ENCODE results near the gene BTBD2. TPM values are rescaled to one million over a fixed set of nuclear protein-coding genes. Genes with fewer than 3 reads are reported as not detected.

Gene BTBD2
- total RNA-seq, 2 donors from 2014 or later = 42.3 to 44.8 TPM

- peak overlapping the region; percentile 89 to 100 (median 100) for H3K27ac ChIP-seq
- H3K4me3 ChIP-seq = no peak overlapping the region
- H3K9me3 ChIP-seq = no peaks in the 10 kb centered on the region
- DNase-seq (peak in 2 of 4 donors; percentile 16 to 39), ATAC-seq (no peak)
- WGBS, 2 donors = 64 to 82% methylated on average over 3 to 18 of the region's 18 CpGs
- intact Hi-C loops (cut with DNase I) = no loop called here
- peaks cover 96% of the 10 kb centered on the region for H3K4me1 ChIP-seq
- H3K27me3 ChIP-seq = no peaks in the 10 kb centered on the region
- peaks cover 8 to 11% of the 10 kb centered on the region in 2 donors for H3K36me3 ChIP-seq (replicated peaks in 1 of 2; ENCODE audit: insufficient read depth in 1 of 2, low read depth in 2 of 2)
- TF ChIP-seq CTCF (IDR thresholded peaks at IDR 0.05) (no peak), POLR2A (IDR thresholded peaks at IDR 0.05) (peak in 1 of 3 donors; percentile 41)
Measured at GRCh38 chr19:2044709-2045500, 29.4 kb upstream of the BTBD2 start.

GRCh38 chr19:2043961-2044708 is 28.6 kb upstream of the BTBD2 start:
- DNase-seq = peak in 2 of 4 donors; percentile 38 to 45
- H3K4me3 ChIP-seq = no peak overlapping the region
- ATAC-seq = no peak
- peaks cover 93% of the 10 kb centered on the region for H3K4me1 ChIP-seq
- peak overlapping the region; percentile 89 to 100 (median 100) for H3K27ac ChIP-seq
- H3K9me3 ChIP-seq = no peaks in the 10 kb centered on the region
- WGBS, 2 donors = 65 to 82% methylated on average over 4 to 10 of the region's 11 CpGs
- intact Hi-C loops (cut with DNase I) = no loop called here
- H3K27me3 ChIP-seq = no peaks in the 10 kb centered on the region
- peaks cover 8 to 17% of the 10 kb centered on the region in 2 donors for H3K36me3 ChIP-seq (replicated peaks in 1 of 2; ENCODE audit: insufficient read depth in 1 of 2, low read depth in 2 of 2)
- TF ChIP-seq CTCF (IDR thresholded peaks at IDR 0.05) (no peak), POLR2A (IDR thresholded peaks at IDR 0.05) (no peak)

- H3K27ac ChIP-seq = peak overlapping the region; percentile 89 to 100 (median 96)
- peak in 1 of 4 donors; percentile 53 for DNase-seq
- no peak for ATAC-seq
- H3K4me3 ChIP-seq = no peak overlapping the region
- WGBS, 2 donors = 53 to 58% methylated on average over 4 to 8 of the region's 9 CpGs
- H3K27me3 ChIP-seq = no peaks in the 10 kb centered on the region
- no peaks in the 10 kb centered on the region for H3K9me3 ChIP-seq
- H3K36me3 ChIP-seq (replicated peaks in 1 of 2; ENCODE audit: insufficient read depth in 1 of 2, low read depth in 2 of 2) = peaks cover 8 to 20% of the 10 kb centered on the region in 2 donors
- peaks cover 84% of the 10 kb centered on the region for H3K4me1 ChIP-seq
- intact Hi-C loops (cut with DNase I) = no loop called here
- no peak for TF ChIP-seq CTCF (IDR thresholded peaks at IDR 0.05)
- no peak for TF ChIP-seq POLR2A (IDR thresholded peaks at IDR 0.05)
Measured at GRCh38 chr19:2043251-2043641, 27.7 kb upstream of the BTBD2 start.

GRCh38 chr19:2042485-2043250 is 27.2 kb upstream of the BTBD2 start:
- Histone ChIP-seq H3K27me3 (no peaks in the 10 kb centered on the region), H3K4me1 (peaks cover 79% of the 10 kb centered on the region), H3K4me3 (no peak overlapping the region), H3K36me3 (replicated peaks in 1 of 2; ENCODE audit: insufficient read depth in 1 of 2, low read depth in 2 of 2) (peaks cover 8 to 20% of the 10 kb centered on the region in 2 donors), H3K9me3 (no peaks in the 10 kb centered on the region), H3K27ac (peak overlapping the region; percentile 89 to 100 (median 96))
- DNase-seq (peak in 3 of 4 donors; percentile 59 to 65 (median 60)), ATAC-seq (peak; percentile 4)
- 18 to 71% methylated on average over 5 to 28 of the region's 29 CpGs for whole genome bisulfite sequencing, 2 donors
- intact Hi-C loops (cut with DNase I) = no loop called here
- TF ChIP-seq CTCF (IDR thresholded peaks at IDR 0.05) (no peak), POLR2A (IDR thresholded peaks at IDR 0.05) (no peak)
